GM08714 (cell line): Measurements from ENCODE around the gene SNX5.

Source experiments
- H3K4me3 ChIP-seq: fragments of 200-500 bp; sonication (Bioruptor generic); 2 replicates; pipeline ENCODE4 v1.5.1; 2014; ENCODE audit warnings: mild to moderate bottlenecking, low read length, inconsistent platforms
- ZNF274 ChIP-seq: IDR thresholded peaks from 2 replicates; pipeline ENCODE4 v1.6.1; 2012; ENCODE audit warnings: mild to moderate bottlenecking, low read depth, low read length

Gene SNX5

DNA sequence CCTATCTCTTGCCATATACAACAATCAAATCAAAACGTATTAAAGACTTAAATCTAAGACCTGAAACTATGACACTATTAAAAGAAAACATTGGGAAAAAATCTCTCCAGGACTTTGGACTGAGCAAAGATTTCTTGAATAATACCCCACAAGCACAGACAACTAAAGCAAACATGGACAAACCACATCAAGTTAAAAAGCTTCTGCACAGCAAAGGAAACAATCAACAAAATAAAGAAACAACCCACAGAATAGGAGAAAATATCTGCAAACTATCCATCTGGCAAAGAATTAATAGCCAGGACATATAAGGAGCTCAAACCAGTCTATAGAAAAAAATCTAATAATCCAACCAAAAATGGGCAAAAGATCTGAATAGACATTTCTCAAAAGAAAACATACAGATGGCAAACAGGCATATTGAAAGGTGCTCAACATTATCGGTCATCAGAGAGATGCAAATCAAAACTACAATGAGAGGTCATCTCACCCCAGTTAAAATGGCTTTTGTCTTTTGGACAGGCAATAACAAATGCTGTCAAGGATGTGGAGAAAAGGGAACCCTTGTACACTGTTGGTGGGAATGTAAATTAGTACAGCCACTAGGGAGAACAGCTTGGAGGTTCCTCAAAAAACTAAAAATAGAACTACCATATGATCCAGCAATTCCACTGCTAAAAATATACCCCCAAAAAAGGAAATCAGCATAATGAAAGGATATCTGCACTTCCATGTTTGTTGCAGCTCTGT lies 76.2 kb downstream of the SNX5 start:
- no peak for TF ChIP-seq ZNF274
- H3K4me3 ChIP-seq, result no peak overlapping the region
